Measurements from ENCODE around the gene BCL2L11.

- TF ChIP-seq CTCF (conservative IDR thresholded peaks at IDR 0.05 in 1 of 2, IDR thresholded peaks at IDR 0.05 in 1 of 2; ENCODE audit: extremely low read depth in 1 of 2, insufficient read depth in 1 of 2, low read depth in 1 of 2, low read length in 2 of 2), result no peak
- TF ChIP-seq EZH2 (IDR thresholded peaks at IDR 0.05; ENCODE audit: borderline replicate concordance, low read length), result no peak
These were observed 68.0 kb downstream of the BCL2L11 start for GRCh38 chr2:111188681-111189080.

All from mammary epithelial cell (primary cell).